PC-3 (cell line): ENCODE data around the gene SST.

ENCODE experiments used
- EZH2phosphoT487 ChIP-seq: fragments of 300-600 bp; sonication (generic); IDR thresholded peaks from 2 replicates; pipeline ENCODE4 v1.6.1; 2018; ENCODE audit warnings: mild to moderate bottlenecking, antibody characterized with exemption, low read length, borderline replicate concordance
- TF ChIP-seq, protein P1 (sequence below): fragments of 300-600 bp; sonication (generic); conservative IDR thresholded peaks from 2 replicates; pipeline ENCODE4 v1.5.1; 2017; ENCODE audit warnings: antibody characterized with exemption, low read depth, mild to moderate bottlenecking, low read length

DNA sequence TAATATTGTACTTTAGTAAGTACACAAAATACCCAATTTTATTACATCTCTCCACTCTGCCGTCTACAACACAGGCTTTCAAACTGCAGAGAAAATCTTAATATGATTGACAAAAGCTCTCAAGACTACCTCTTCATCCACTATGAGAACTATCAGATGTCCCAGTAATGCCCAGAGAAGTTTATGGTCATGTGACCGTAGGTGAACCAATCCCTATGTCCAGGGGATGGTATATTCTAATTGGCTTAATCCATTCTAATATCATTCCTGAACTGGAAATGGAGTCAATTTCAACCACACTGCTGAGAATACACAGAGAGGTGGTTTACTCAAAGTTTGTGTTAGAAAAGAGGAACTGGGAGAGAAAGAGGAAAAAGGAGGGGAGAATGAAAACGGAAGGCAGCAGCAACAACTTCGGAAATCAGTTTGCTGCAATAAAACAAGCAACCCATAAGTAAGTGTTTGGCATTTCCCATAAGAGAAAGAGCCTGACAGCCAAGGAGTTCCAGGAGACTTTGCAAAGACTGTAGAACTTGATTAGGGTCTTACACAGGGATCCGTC, 7.3 kb downstream of the SST start:
- TF ChIP-seq, protein P1, sequence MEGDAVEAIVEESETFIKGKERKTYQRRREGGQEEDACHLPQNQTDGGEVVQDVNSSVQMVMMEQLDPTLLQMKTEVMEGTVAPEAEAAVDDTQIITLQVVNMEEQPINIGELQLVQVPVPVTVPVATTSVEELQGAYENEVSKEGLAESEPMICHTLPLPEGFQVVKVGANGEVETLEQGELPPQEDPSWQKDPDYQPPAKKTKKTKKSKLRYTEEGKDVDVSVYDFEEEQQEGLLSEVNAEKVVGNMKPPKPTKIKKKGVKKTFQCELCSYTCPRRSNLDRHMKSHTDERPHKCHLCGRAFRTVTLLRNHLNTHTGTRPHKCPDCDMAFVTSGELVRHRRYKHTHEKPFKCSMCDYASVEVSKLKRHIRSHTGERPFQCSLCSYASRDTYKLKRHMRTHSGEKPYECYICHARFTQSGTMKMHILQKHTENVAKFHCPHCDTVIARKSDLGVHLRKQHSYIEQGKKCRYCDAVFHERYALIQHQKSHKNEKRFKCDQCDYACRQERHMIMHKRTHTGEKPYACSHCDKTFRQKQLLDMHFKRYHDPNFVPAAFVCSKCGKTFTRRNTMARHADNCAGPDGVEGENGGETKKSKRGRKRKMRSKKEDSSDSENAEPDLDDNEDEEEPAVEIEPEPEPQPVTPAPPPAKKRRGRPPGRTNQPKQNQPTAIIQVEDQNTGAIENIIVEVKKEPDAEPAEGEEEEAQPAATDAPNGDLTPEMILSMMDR, result no peak
- no peak for TF ChIP-seq EZH2phosphoT487
